ENCODE measurements around the gene COPS9.

Gene COPS9

DNA sequence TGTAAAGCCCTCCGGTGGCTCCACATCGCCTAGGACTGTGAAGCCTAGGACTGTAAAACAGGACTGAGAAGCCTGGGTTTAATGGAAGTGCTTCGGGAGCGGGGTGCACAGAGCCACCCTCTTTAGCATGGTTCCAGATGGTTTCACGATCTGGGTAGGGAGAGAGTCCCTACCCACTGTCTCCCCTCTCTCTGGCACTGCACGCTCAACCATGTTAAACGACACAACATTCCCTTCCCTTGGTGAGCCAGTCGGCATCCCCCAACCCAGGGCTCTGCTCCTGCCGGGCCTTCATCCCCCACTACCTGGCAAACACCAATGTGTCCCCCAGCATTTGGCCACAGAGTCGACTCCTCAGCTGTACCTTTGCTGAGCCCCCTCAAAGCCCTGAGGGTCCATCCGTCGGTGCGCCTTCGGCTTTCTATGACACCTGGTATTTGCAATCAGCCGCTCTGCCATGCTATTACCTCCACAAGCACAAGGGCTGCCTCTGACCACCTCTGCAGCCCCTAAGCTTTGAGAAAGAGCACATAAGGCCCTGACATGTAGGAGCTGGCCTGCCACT, 1.1 kb downstream of the COPS9 start:
- DNase-seq (ENCODE audit: low read depth), result no peak

DNA sequence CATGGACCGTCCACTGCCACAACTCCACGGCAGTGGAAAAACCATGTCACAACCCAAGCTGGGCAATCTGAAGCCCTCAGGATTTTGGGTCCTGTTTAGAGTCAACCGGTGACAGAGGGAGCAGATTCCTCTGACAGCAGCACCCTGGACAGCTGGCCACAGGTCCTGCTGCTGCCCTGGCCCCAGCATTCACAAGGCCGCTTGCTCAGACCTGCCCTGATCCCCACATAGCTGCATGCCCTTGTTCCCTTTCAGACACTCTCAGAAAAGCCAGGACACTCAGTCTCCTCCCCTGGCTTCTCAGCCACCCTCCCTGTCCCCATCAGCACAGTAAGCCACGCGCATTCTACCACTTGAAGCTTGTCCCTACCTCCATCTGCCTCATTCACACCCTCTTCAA, 1.6 kb downstream of the COPS9 start:
- DNase-seq (ENCODE audit: low read depth), result no peak

DNA sequence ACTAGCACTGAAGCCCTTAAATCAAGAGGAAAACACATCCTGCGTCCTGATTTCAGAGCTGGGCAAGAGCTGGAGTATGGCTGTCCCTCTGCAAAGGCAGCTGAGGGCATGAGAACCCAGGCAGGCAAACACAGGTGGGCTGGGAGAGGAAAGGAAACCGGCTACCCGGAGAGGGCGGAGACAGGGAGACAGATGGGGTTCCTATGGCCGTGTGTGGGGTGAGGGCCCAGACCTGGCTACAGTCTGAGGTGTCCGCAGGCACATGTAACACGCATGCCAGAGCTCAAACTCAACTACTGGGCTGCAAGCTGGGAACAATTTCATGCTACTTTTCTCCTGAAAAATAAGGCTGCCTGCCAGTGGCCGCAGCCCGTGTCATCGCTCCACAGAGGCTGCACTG, 2.7 kb downstream of the COPS9 start:
- no peak for DNase-seq (ENCODE audit: low read depth)

DNA sequence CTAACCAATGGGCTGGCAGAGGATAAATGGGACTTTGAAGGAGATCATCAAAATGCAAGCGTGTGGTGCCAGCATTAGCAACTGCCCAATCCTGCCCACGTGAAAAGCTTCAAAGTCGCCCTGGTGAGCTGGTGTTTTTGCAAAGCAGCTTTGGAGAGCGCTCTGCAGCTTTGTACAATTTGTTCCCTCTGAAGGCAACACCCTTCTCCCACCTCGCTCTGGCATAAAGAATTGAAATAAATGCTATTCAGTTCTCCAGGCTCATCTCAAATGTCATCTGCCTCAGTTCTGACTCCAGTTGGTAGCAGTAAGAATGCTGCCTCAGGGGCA, 3.5 kb downstream of the COPS9 start:
- no peak for DNase-seq (ENCODE audit: low read depth)

DNA sequence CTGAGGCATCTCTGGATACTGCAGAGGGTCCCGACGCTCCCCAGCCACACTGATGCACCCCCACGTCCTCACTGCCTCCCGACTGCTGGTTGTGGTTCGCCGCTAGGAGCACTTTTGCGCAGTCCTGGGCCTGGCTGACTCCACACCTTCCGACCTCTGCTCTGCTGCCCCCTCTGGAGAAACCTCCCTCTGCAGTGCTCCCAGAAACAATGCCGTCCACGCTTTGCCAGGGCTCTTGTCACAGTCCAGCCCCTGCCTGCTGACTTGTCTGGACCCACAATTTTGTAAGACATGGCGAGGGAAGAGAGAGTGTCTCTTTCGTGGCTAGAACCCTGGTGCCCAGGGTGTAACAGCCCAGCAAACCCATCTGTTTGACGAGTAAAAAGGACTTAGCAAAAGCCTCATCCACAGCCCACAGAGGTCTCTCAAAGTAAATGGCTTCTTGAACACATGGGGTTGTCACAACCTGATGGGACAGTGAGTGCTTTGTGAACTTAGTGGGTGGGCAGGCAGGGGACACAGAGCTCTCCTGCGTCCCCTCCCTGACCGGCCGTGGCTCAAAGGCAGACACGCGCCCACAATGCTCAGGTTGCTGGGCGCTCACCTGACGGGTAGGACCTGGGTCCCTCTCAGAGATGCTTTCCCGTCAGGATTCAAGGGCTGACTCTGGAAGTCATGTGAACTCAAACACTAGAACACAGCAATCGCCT, 4.0 kb downstream of the COPS9 start:
- no peak for DNase-seq (ENCODE audit: low read depth)

DNA sequence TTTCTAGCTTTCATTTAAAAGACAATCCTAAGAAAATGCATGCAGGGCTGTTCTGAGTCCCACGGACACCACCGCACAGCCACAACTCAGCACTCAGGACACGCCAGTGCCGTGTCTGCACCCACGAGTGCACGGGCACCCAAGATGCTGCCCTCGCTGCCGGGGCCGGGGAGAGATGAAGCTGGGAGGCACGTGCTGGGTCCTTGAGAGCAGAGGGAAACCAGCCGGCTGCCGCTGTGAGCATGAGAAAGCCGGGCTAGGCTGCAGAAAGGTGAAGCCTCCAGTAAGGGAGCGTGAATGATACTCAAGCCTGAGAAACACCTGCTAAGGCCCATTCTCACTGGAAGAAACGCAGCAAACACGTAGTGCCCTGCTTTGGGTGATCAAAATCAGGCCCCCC, 4.8 kb downstream of the COPS9 start:
- DNase-seq (ENCODE audit: low read depth), result no peak

DNA sequence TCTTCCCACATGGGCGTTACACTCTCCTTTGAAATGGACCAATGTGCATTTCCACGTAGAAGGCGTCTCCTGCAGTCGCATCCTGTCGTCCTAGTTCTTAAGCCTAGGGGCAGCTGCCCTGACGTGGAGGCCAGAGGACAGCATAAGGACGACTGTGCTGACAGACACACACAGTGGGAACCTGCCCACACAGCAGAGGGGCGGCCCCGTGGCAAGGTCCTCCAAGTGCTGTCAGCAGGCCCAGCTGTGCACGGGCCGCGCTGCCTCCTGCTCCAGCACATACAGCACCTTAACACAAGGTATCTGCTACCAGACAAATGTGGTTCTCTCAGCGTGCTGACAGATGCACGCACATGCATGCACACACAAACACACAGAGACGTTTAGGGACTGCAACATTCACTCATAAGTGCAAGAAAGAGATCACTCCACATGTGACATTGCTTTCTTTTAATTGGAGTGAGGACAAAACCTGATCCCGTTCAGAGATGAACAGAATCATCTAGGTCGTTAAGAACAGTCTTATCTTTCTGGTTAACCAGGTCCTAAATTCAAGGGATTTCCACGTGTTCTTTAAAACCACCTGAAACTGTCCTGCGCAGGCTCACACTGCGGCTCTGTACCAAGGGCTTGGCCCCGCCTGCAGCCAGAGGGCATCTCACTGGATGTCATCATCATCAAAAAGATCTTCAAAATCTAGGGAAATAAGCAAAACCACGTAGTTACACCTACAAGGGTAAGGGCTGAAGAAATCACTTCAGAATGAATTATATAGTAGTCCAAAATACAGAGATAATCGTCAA, 5.5 kb downstream of the COPS9 start:
- DNase-seq (ENCODE audit: low read depth), result no peak

DNA sequence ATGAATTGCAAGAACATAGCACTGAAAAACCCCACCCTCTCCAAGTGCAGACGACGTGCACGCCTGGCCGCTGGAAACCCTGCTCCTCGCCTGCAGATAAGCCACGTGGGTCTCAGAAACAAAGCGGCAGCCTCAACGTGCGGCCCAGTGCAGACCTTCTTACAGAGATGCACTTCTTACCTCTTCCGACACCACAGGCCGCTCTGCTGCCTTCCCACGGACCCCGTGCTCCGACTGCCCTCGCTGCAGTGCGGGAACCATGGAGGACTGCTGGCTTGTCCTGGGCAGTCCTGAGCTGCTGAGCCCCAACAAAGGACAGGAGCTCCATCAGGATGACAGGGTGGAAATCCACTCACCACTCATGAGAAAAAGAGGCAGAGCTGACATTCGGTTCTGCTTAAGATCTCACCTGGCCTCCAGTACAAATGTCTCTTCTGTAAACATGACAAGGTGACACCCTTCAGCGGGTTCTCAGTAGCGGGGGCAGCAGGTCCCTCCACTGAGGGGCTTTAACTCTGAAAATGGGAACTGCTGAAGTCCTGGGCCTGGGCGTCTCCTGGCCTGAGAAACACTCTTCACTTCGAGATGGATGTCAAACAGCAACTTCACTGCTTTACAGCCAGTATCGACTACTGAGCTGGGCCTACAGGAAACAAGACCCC, 6.2 kb downstream of the COPS9 start:
- DNase-seq (ENCODE audit: low read depth), result no peak

DNA sequence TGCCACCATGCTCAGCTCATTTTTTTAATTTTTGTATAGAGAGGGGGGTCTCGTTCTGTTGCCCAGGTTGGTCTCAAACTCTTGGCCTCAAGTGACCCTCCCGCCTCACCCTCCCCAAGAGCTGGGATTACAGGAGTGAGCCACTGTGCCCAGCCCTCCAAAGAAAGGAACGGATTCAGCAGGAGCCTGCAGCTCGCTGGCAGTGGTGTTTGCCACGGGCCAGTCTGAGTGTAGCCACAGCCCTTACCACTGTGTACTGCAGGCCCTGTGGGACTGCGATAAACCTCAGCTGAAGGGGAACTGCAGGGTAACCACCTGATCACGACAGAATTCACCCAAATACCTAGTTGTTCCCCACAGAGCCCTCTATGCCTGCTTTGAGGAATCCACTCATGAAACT, 6.8 kb downstream of the COPS9 start:
- no peak for DNase-seq (ENCODE audit: low read depth)

DNA sequence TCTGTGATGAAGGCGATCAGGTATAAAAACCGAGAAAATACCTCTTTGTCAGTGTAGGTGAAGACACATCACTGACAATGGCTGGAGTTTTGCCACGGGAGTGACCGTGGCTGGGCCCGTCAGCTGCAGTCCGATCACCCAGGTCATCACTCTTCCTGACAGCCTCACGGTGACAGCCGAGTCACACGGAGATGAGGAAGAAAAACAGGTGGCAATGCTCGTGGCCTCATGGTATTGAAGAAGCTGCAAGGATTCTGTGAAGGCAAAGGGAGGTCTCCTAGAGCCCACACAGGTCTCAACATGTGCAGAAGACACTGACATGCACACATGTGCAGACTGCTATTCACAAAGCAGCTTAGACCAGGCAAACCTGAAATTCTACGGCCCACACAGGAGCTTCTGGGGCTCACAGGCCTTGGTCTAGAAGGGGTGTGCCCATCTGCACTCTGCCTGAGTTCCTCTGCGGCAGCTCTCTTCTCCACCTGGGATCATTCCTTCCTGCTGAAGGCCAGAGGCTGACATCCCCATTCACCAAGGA, 7.4 kb downstream of the COPS9 start:
- DNase-seq (ENCODE audit: low read depth), result no peak

DNA sequence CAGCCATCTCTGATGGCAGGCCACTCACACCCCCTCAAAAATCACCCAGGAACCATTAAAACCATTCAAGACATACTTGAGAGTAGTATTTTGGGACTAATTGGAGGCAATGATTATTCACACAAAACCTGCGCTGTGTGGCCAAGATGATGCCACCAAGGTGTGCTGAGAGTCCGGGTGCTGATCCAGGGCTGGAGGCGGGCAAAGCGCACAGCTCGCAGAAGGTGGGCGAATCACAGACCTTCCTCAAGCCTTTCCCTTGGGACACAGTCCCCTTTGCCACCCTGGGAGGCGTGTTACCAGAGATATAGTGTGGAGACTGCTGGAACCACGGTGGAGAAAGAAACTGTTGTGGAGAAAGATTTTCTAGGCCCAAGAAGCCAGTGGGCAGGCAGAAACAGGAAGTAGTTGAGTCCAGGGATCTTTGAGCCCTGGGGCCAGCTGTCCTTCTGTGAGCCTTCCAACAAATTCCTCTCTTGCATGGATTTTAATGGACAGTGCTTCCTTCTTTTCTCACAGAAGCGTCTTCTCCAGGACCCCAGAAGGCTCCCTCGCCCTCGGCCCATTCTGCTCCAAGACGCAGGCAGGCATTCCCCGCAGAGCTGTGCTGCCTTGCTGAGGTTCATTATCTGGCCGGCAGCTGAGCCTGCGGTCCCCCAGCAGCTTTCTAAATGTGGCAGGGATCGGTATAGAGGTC, 8.0 kb downstream of the COPS9 start:
- DNase-seq (ENCODE audit: low read depth), result no peak

DNA sequence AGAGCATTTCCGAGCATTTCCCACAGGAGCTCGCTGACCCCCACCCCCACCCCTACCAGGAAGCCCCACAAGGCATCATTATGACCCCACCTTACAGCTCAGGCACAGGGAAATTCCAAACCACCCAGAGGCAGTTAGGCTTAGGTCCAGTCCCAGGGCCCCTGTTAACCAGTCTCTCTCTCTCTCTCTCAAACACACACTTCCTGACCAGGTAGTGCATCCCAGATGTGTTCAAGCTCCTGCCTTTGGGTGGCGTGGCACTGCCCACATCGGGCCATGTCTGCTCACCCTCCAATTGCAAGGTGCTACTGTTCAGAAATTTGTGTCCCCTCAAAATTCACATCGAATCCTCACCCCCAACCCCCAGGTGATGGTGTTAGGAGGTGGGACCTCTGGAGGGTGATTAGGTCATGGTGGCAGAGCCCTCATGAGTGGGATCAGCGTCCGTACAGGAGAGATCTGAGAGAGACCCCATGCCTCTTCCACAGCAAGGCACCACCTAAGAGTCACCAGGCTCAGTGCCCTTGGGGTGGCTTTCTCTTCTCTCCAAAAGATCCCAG, 8.8 kb downstream of the COPS9 start:
- no peak for DNase-seq (ENCODE audit: low read depth)

DNA sequence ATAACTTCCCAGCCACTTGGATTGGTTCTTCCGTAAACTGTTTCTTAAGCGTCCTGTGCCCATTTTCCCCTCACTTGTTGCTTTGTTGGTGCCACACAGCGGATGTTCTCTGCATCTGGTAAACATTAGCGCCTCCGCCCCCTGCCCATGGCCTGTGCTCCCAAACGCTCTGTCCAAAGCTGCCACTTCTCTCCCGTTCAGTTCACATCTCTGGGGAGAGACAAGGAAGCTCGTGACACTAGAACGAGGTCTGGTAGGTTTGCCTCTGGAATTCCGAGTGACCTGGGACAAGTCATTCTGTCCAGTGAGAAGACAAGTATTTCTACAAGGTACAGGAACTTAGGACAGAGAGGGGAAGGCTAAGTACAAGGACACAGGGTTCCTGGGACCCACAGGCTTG, 9.4 kb downstream of the COPS9 start:
- DNase-seq (ENCODE audit: low read depth), result no peak

DNA sequence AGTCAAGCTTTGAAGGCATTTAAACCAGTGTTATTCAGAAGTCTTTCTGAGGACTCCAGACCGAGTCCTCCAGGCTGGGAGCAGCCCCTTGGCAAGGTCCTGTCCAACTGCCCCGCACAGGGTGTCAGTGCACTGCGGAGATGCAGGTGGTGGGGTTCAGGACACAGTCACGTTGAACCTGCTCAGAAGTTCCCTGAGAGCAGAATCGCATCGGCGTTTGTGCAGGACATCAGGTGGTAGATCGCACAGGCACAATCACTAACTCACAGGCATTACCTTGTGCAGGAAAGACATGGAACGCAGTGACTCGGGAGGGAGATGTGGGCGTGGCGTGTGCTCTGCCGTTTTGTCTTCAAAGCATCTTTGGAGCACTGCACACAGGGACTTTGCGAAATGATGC, 10.4 kb downstream of the COPS9 start:
- no peak for DNase-seq (ENCODE audit: low read depth)

DNA sequence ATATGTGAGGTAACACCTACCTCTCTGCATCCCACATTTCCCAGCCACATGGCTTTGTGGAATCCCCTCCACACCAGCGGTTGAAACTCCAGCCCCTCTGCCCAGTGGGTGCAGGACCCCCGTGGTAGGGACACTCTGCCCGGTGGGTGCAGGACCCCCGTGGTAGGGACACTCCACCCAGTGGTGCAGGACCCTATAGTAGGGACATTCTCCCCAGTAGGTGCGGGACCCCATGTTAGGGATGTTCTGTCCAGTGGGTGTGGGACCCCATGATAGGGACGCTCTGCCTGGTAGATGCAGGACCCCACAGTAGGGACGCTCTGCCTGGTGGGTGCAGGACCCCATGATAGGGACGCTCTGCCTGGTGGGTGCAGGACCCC, 11.5 kb downstream of the COPS9 start:
- DNase-seq (ENCODE audit: low read depth), result no peak

DNA sequence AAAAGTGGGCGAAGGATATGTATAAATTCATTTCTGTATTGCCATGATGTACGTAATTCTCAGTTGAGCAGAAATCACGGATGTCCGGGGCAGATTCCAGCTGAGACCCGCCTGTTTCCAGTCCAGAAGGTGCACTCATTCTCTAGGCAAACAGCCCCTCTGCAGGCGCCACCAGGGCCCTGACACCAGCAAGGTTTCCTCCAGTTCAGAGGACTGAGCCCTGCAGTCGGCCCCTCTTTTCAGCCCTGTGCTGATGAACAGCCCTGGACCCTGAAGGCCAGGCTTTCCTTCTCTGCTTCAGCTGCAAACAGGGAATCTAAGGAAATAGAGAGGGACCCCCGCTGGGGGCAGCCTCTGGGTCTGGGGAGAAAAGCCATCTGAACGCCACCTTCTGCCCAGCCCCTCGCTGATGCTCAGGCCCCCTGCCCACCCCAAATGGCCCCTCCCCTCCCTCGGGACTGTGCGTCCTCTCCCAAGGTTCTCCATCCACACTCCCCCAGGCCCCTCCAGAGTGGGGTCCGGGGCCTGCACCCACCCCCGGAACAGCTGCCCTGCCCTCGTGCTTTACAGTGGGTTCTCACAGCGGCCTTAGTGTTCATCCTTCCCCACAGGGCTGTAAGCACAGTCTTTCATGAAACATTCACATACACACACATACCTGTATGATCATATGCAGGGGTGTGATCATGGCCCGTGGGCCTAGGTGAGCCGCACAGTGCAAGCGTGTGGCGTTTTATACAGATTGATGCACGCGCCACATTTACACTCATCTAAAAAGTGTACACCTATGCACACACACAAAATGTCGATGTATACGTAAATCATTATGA, 12.1 kb downstream of the COPS9 start:
- no peak for DNase-seq (ENCODE audit: low read depth)

DNA sequence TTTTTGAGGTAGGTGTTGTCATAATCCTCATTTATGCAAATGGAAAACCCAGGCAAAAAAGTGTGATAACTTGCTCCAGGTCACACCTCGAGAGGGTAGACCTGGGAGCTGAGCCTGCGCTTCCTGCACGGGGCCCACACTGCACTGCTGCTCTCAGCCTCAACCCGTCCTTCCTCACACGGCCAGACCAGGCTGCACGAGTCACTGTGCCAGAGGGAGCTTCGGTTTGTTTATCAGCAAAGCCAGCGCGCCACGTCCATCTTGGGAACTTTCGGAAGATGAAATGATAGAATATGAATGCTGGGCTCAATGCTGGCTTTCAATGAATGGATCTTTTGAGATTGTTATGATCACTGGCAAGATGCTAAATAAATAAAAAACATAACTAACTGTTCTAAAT, 14.4 kb downstream of the COPS9 start:
- DNase-seq (ENCODE audit: low read depth), result no peak

DNA sequence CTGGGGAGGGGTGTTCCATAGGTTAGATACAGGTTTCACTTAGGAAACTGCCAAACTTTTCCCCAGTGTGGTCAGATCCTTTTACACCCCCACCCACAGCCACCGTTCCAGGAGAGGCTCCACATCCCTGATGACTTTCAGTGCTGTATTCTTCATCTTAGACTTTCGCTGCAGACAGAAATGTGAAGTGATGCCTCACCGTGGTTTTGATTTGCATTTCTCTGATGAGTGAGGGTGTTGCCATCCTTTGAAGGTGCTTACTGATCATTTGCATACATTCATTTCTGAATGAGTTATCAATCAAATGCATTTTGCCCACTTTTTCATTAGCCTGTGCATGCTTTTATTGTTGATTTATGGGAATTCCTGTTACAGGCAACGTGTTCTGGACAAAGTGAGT, 14.9 kb downstream of the COPS9 start:
- no peak for DNase-seq (ENCODE audit: low read depth)

DNA sequence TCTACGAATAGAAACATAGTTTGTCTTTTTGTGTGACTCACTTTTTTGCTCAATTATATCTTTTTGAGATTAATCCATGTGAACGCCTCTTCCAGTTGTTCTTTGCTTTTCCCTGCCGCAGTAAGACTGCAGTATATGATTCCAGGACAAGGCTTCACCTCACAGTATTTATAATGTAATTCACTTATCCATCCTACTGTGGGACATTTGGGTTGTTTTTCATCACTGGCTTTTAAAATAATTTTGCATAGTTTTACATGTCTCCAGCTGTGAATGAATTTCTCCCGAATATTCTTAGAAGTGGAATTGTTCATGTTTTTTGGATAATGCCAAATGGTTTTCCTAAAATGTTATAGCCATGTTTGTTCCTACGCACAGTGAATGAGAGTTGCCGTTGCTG, 21.9 kb downstream of the COPS9 start:
- no peak for DNase-seq (ENCODE audit: low read depth)

DNA sequence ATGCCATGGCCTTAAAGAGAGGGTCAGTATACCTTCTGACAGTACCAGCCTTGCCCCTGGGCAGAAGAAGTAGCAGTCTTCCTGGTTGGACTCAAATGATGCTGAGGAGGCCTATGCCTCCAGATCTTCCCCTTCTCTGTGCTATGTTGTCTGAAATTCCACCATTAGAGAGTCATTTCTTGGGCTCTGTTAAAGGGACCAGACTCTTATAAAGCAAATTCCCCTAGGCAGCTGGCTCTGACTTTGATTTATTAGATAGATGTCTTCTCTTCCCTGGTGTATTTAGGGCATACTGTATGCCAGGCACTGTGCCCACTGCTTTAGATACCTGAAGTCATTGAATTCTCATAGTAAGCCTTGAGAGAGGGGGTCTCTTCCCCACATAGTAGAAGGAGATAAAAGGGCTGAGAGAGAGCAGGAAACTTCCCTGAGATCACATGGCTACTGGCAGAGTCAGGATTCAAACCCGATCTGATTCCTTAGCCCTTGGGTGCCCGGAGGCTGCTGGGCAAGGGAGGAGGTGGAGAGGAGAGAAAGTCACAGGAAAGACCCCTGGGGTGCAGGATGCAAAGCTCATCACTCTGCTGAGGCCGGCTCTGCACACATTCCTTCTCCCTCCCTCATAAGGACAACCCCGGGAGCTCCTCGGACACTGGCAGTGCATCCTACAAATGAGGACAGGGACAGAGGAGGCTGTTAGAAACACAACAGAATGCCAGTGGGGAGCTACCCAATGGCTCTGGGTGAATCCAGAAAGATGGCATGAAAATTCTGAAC, 23.0 kb downstream of the COPS9 start:
- no peak for DNase-seq (ENCODE audit: low read depth)

All from fibroblast of the conjunctiva (primary cell).